HG03558 (cell line): ENCODE measurements around the gene PDE3A.

Experiments
- ATAC-seq: cut with Tn5 transposase; IDR thresholded peaks from one replicate; pipeline ENCODE4 v1.9.1; 2021; ENCODE audit warnings: moderate number of reproducible peaks; ENCODE audit not compliant: unreplicated experiment; ENCODE audit errors: extremely low read depth

The PDE3A gene

DNA sequence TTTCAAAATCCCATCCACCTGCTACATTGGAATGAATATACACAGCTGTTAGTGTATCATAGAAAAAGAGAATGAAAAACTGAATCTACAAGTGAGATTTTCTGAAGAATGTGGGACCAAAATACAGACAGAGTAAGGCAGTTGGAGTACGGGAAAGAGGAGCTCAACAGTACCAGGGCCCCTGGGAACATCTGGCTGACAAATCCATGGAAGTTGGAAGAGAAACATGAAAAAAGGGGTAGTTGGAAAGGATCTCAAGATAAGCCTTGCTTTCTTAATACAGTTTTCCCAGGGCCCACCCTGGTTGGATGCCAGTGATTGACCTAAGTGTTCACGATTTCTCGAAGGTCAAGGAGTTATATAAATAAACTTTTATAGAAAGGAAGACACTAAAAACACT is 272.8 kb downstream of the PDE3A start:
- no peak for ATAC-seq

DNA sequence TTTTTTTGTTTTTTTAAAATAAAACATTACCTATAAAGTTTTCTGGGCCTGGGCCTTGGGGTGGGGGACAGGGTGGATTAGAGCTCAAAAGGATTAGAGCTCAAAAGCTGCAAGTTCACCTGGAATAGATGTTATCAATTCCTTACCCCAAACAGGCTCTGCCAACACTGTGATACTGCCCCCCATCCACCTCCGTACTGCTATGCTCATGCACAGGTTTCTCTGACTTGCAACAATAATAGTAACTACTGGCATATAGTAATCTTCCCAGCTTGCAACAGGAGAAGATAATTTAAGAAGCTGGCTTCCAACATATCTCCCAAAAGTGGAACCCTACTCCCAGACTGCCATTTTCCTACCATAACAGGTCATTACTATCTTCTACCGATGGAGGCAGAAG is 275.5 kb downstream of the PDE3A start:
- no peak for ATAC-seq

GRCh38 chr12:20646239-20646827 is 278.0 kb downstream of the PDE3A start:
- no peak for ATAC-seq

GRCh38 chr12:20653871-20654270 is 285.5 kb downstream of the PDE3A start:
- no peak for ATAC-seq

DNA sequence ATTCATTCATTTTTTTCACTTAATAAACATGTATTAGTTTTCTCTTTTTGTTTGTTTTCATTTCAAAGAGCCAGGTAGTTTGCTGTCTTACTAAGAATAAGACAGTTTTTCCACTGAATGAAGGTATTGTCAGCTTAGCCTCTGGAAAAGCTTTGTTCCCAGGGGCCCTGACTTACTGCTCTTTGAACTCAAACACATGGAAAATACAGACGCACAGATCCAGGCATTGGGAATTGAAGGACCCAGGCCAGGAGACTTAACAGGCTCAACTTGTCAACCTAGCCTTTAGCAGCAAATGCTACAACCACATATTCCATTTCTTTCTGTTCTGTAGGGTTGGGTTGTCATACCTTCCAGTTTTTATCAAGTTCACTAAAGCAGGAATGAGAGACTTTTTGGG is 288.3 kb downstream of the PDE3A start:
- no peak for ATAC-seq

GRCh38 chr12:20657496-20657895 is 289.2 kb downstream of the PDE3A start:
- no peak for ATAC-seq

DNA sequence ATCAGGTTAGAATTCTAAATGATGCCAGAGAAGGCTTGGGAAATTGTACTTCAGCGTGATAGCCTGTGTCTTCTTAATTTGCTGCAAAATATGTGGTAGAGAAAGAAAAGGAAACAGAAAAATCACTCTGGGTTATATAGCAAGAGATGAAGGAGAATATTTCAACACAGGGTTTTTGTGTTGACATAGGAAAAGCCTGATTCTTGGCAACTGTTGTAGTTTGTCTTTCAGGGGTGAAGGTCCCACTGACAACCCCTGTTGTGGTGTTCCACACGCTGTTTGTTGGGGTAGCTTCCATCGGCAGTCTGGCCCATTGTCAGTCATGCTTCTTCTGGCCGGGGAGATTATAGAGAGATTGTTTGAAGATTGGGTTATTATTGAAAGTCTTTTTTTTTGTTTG is 313.0 kb downstream of the PDE3A start:
- no peak for ATAC-seq

DNA sequence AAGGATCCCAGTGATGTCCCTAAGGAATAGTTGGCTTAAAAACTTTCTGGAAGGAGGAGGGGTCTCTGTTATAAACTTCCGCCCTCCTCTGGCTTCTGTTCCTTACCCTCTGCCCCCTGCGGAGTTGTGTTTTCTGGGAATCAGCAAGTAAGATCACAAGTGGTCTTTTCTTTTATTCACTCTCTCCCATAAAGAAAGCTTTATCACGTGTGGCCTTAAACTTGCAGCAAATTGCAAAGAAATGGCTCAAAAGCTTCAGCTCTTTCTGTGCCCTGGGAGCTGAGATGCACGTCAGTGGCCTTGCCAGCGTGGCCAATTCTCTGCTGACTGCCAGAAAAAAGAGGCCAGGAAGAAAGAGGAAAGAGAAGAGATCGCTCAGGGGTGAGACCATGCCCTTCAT is 326.9 kb downstream of the PDE3A start, which contains the start of gene SLCO1C1:
TSS of gene SLCO1C1 (plus strand) at position 101 of the 400 bp plus-strand sequence. CDS start 4,245 bp downstream, outside the sequence.
- ATAC-seq: no peak

GRCh38 chr12:20696181-20696905 is 328.0 kb downstream of the PDE3A start:
- no peak for ATAC-seq

GRCh38 chr12:20701106-20701505 is 332.8 kb downstream of the PDE3A start:
- ATAC-seq: no peak

- ATAC-seq: no peak
These were observed 336.5 kb downstream of the PDE3A start for GRCh38 chr12:20704860-20705259.

- no peak for ATAC-seq
These were observed 343.5 kb downstream of the PDE3A start for GRCh38 chr12:20711846-20712245.

GRCh38 chr12:20716037-20716436 is 347.7 kb downstream of the PDE3A start:
- no peak for ATAC-seq

DNA sequence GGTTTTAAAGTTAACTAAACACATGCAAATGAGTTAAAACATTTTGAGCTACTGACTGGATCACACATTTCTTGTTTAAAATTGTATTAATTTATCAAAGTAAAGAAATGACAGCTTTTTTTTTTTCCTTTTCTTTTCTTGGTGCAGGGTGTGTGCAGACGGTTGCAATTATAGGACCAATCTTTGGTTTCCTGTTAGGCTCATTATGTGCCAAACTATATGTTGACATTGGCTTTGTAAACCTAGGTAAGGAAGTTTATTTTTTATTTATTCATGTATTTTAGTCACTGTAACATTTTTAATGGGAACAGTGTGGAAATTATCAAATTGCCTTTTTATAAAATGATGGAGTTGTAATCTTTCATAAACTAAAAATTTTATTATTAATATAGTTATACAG is 348.6 kb downstream of the PDE3A start:
- ATAC-seq: no peak

DNA sequence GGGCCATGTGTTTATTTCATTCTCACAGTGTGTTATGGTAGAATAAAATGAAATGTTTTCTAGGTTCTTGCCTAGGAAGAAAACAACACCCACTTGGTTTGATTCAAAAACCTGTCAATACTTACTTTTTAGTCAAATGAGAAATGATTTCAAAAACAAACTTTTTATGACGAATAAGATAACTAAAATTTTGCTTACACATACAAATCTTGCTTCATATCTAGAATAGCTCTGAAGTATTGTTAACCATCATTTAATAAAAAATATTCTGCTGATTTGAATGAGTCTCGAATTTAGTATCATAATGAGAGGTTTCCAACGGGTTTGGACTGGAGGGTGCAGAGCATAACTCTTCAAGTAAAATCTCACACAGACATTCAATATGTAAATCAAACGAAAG is 350.0 kb downstream of the PDE3A start:
- no peak for ATAC-seq

- ATAC-seq: no peak
These were observed 353.8 kb downstream of the PDE3A start for GRCh38 chr12:20722142-20722541.

- ATAC-seq: no peak
These were observed 362.9 kb downstream of the PDE3A start for GRCh38 chr12:20731274-20731673.
